HEK293 (cell line): Measurements from ENCODE around the gene EGR1.

Experiments used
- CTCF ChIA-PET: fragments of 350-600 bp; formaldehyde crosslinking; extraction: SDS; loops from one replicate; lab custom pipeline; 2021; ENCODE audit warnings: antibody characterized with exemption; lab: Yijun Ruan, JAX
- POLR2A ChIA-PET: fragments of 300-600 bp; formaldehyde crosslinking; extraction: SDS; loops from one replicate; lab custom pipeline; 2020; ENCODE audit warnings: antibody characterized with exemption, inconsistent platforms; lab: Yijun Ruan, JAX
- H3K27ac ChIP-seq: fragments of 200-500 bp; sonication (Bioruptor generic); 2 replicates; pipeline ENCODE4 v1.5.1; 2014; ENCODE audit warnings: low read depth, low read length, control low read depth, inconsistent platforms; ENCODE audit errors: extremely low read depth
- H3K36me3 ChIP-seq, 2 experiments: fragments of 200-500 bp in 1 of 2; sonication (Bioruptor generic) in 1 of 2; 1 replicate in 1 of 2; 2 replicates in 1 of 2; pipeline ENCODE4 v1.5.1; 2014 to 2017; ENCODE audit warnings: inconsistent platforms in 2 of 2, low read length in 2 of 2; ENCODE audit not compliant: control insufficient read depth in 2 of 2, insufficient read depth in 1 of 2
- H3K4me1 ChIP-seq: fragments of 200-500 bp; sonication (Bioruptor generic); 2 replicates; pipeline ENCODE4 v1.5.1; 2014; ENCODE audit warnings: mild to moderate bottlenecking, low read length, inconsistent platforms; ENCODE audit not compliant: control insufficient read depth, insufficient read depth
- H3K4me3 ChIP-seq: 2 replicates; pipeline ENCODE4 v1.5.1; 2011; ENCODE audit warnings: low read depth, mild to moderate bottlenecking, control low read depth, low read length, moderate library complexity
- H3K9me3 ChIP-seq: fragments of 200-500 bp; sonication (Bioruptor generic); 2 replicates; pipeline ENCODE4 v1.5.1; 2014; ENCODE audit warnings: low read depth, low read length, inconsistent platforms; ENCODE audit not compliant: control insufficient read depth, insufficient read depth
- FEZF1 ChIP-seq: fragments of 450-650 bp; formaldehyde crosslinking; IDR thresholded peaks from 2 replicates; pipeline ENCODE4 v1.5.1; 2016; ENCODE audit warnings: missing biosample characterization, missing genetic modification characterization
- GFI1B ChIP-seq: fragments of 450-650 bp; formaldehyde crosslinking; IDR thresholded peaks from 2 replicates; pipeline ENCODE4 v1.5.1; 2016; ENCODE audit warnings: missing biosample characterization, missing genetic modification characterization
- GLIS2 ChIP-seq: fragments of 450-650 bp; formaldehyde crosslinking; IDR thresholded peaks from 2 replicates; pipeline ENCODE4 v1.5.1; 2016; ENCODE audit warnings: missing biosample characterization, missing genetic modification characterization
- PRDM1 ChIP-seq: fragments of 450-650 bp; formaldehyde crosslinking; IDR thresholded peaks from 2 replicates; pipeline ENCODE4; 2016; ENCODE audit warnings: missing biosample characterization, missing genetic modification characterization
- TRIM28 ChIP-seq: IDR thresholded peaks from 2 replicates; pipeline ENCODE4 v1.6.1; 2011; ENCODE audit warnings: low read length, control low read depth, borderline replicate concordance
- WT1 ChIP-seq: fragments of 450-650 bp; formaldehyde crosslinking; IDR thresholded peaks from 2 replicates; pipeline ENCODE4 v1.5.1; 2016; ENCODE audit warnings: missing biosample characterization, missing genetic modification characterization
- ZBTB17 ChIP-seq: fragments of 450-650 bp; formaldehyde crosslinking; IDR thresholded peaks from 2 replicates; pipeline ENCODE4 v1.5.1; 2016; ENCODE audit warnings: missing biosample characterization, missing genetic modification characterization
- ZFHX2 ChIP-seq: fragments of 450-650 bp; formaldehyde crosslinking; conservative IDR thresholded peaks from 2 replicates; pipeline ENCODE4 v1.5.1; 2016; ENCODE audit warnings: missing biosample characterization, missing genetic modification characterization
- ZFP3 ChIP-seq: fragments of 450-650 bp; formaldehyde crosslinking; IDR thresholded peaks from 2 replicates; pipeline ENCODE4 v1.5.1; 2016; ENCODE audit warnings: low read depth, missing biosample characterization, missing genetic modification characterization
- ZFP37 ChIP-seq: fragments of 450-650 bp; formaldehyde crosslinking; IDR thresholded peaks from 2 replicates; pipeline ENCODE4 v1.5.1; 2016; ENCODE audit warnings: missing biosample characterization, missing genetic modification characterization
- ZIC2 ChIP-seq: fragments of 450-650 bp; formaldehyde crosslinking; IDR thresholded peaks from 2 replicates; pipeline ENCODE4 v1.5.1; 2016; ENCODE audit warnings: missing biosample characterization, missing genetic modification characterization
- ZNF140 ChIP-seq: fragments of 450-650 bp; formaldehyde crosslinking; IDR thresholded peaks from 2 replicates; pipeline ENCODE4 v1.5.1; 2016; ENCODE audit warnings: missing biosample characterization, missing genetic modification characterization
- ZNF202 ChIP-seq: fragments of 450-650 bp; formaldehyde crosslinking; IDR thresholded peaks from 2 replicates; pipeline ENCODE4 v1.5.1; 2016; ENCODE audit warnings: missing biosample characterization, missing genetic modification characterization, borderline replicate concordance
- ZNF221 ChIP-seq: fragments of 450-650 bp; formaldehyde crosslinking; IDR thresholded peaks from 2 replicates; pipeline ENCODE4 v1.5.1; 2017; ENCODE audit warnings: missing biosample characterization, missing genetic modification characterization, borderline replicate concordance
- ZNF24 ChIP-seq: fragments of 450-650 bp; formaldehyde crosslinking; IDR thresholded peaks from 2 replicates; pipeline ENCODE4 v1.5.1; 2016; ENCODE audit warnings: missing biosample characterization, missing genetic modification characterization
- ZNF292 ChIP-seq: fragments of 450-650 bp; formaldehyde crosslinking; IDR thresholded peaks from 2 replicates; pipeline ENCODE4 v1.5.1; 2016; ENCODE audit warnings: low read depth, missing biosample characterization, missing genetic modification characterization, borderline replicate concordance
- ZNF335 ChIP-seq: fragments of 450-650 bp; formaldehyde crosslinking; conservative IDR thresholded peaks from 2 replicates; pipeline ENCODE4 v1.5.1; 2016; ENCODE audit warnings: missing biosample characterization, missing genetic modification characterization
- ZNF341 ChIP-seq: fragments of 450-650 bp; formaldehyde crosslinking; IDR thresholded peaks from 2 replicates; pipeline ENCODE4; 2016; ENCODE audit warnings: low read depth, missing biosample characterization, missing genetic modification characterization
- ZNF585B ChIP-seq: fragments of 450-650 bp; formaldehyde crosslinking; IDR thresholded peaks from 2 replicates; pipeline ENCODE4 v1.5.1; 2016; ENCODE audit warnings: missing biosample characterization, missing genetic modification characterization
- ZNF596 ChIP-seq: fragments of 450-650 bp; IDR thresholded peaks from 2 replicates; pipeline ENCODE4 v1.5.0; 2018; ENCODE audit warnings: missing biosample characterization, mild to moderate bottlenecking, missing genetic modification characterization, moderate library complexity
- ZNF610 ChIP-seq: fragments of 450-650 bp; formaldehyde crosslinking; IDR thresholded peaks from 2 replicates; pipeline ENCODE4 v1.5.1; 2016; ENCODE audit warnings: missing biosample characterization, missing genetic modification characterization, borderline replicate concordance
- ZNF624 ChIP-seq: fragments of 450-650 bp; formaldehyde crosslinking; IDR thresholded peaks from 2 replicates; pipeline ENCODE4 v1.5.1; 2017; ENCODE audit warnings: missing biosample characterization, missing genetic modification characterization
- ZNF747 ChIP-seq: fragments of 450-650 bp; formaldehyde crosslinking; IDR thresholded peaks from 2 replicates; pipeline ENCODE4 v1.5.1; 2016; ENCODE audit warnings: missing biosample characterization, missing genetic modification characterization
- ZNF776 ChIP-seq: fragments of 450-650 bp; formaldehyde crosslinking; IDR thresholded peaks from 2 replicates; pipeline ENCODE4 v1.5.0; 2017; ENCODE audit warnings: missing biosample characterization, missing genetic modification characterization, borderline replicate concordance
- ZXDB ChIP-seq: fragments of 450-650 bp; formaldehyde crosslinking; IDR thresholded peaks from 2 replicates; pipeline ENCODE4 v1.5.1; 2016; ENCODE audit warnings: missing biosample characterization, missing genetic modification characterization
- TF ChIP-seq, protein P1 (sequence below): fragments of 450-650 bp; formaldehyde crosslinking; IDR thresholded peaks from 2 replicates; pipeline ENCODE4 v1.5.1; 2016; ENCODE audit warnings: missing biosample characterization, missing genetic modification characterization
- TF ChIP-seq, protein P2 (sequence below): fragments of 450-650 bp; formaldehyde crosslinking; IDR thresholded peaks from 2 replicates; pipeline ENCODE4 v1.5.1; 2017; ENCODE audit warnings: missing biosample characterization, missing genetic modification characterization
- TF ChIP-seq, protein P3 (sequence below): fragments of 450-650 bp; formaldehyde crosslinking; IDR thresholded peaks from 2 replicates; pipeline ENCODE4 v1.5.1; 2016; ENCODE audit warnings: missing biosample characterization, missing genetic modification characterization
- TF ChIP-seq, protein P4 (sequence below): fragments of 450-650 bp; formaldehyde crosslinking; IDR thresholded peaks from 2 replicates; pipeline ENCODE4 v1.5.1; 2017; ENCODE audit warnings: missing biosample characterization, missing genetic modification characterization

The EGR1 gene

DNA sequence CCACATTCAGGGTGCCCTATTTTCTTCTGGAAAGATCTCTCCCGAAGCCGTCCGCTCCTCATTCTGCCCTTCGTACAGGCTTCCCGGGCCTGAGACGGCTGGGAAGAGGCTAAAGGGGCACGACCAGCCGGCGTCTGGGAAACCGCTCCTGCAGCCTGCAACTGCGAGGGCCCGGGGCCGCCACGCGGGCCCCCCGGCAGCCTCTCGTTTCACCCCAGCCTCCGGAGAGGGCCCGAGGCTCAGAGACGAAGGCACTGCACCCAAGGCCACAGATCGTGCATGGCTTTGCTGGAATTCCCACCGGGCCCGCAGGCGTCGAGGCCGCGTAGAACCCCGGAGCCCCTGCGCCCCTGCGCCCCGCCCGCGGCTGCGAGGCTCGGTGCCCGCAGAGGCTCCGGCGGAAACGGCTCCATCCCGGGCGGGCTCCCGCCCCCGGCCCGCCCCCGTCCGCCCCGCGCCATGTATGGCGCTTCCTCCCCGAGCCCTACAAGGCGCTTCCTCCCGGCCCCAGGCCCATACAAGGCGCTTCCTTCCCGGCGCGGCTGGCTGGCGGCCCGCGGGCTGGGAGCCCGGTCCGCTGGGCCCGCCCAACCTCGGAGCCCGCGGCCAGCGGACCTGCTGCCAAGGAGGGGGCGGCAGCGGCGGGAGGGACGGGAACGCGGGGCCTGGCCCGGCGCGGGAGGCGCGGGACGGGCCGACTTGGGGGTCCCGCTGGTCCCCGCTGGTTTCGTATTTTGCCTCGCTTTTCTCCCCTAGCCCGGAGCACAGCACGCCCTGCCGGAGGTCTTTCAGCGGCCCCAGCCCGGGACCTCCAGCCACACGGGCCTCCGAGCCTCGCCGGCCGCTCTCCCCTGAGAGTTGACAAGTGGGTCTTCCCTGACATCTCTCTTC, 26.6 kb downstream of the EGR1 start (continued):
- TF ChIP-seq, protein P1, sequence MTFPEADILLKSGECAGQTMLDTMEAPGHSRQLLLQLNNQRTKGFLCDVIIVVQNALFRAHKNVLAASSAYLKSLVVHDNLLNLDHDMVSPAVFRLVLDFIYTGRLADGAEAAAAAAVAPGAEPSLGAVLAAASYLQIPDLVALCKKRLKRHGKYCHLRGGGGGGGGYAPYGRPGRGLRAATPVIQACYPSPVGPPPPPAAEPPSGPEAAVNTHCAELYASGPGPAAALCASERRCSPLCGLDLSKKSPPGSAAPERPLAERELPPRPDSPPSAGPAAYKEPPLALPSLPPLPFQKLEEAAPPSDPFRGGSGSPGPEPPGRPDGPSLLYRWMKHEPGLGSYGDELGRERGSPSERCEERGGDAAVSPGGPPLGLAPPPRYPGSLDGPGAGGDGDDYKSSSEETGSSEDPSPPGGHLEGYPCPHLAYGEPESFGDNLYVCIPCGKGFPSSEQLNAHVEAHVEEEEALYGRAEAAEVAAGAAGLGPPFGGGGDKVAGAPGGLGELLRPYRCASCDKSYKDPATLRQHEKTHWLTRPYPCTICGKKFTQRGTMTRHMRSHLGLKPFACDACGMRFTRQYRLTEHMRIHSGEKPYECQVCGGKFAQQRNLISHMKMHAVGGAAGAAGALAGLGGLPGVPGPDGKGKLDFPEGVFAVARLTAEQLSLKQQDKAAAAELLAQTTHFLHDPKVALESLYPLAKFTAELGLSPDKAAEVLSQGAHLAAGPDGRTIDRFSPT (tag by site-specific recombination), result peak; percentile 29; the same call in 1 of the 2 replicates
- TF ChIP-seq PRDM1 (no peak), GFI1B (tag by site-specific recombination) (no peak), ZNF596 (tag by site-specific recombination) (peak; percentile 62), ZNF610 (tag by site-specific recombination) (peak; percentile 37; the same call in 1 of the 2 replicates), TRIM28 (no peak), ZNF202 (tag by site-specific recombination) (no peak), FEZF1 (tag by site-specific recombination) (no peak), ZNF585B (tag by site-specific recombination) (no peak), ZNF624 (tag by site-specific recombination) (no peak), ZNF776 (tag by site-specific recombination) (no peak)
- TF ChIP-seq, protein P2, sequence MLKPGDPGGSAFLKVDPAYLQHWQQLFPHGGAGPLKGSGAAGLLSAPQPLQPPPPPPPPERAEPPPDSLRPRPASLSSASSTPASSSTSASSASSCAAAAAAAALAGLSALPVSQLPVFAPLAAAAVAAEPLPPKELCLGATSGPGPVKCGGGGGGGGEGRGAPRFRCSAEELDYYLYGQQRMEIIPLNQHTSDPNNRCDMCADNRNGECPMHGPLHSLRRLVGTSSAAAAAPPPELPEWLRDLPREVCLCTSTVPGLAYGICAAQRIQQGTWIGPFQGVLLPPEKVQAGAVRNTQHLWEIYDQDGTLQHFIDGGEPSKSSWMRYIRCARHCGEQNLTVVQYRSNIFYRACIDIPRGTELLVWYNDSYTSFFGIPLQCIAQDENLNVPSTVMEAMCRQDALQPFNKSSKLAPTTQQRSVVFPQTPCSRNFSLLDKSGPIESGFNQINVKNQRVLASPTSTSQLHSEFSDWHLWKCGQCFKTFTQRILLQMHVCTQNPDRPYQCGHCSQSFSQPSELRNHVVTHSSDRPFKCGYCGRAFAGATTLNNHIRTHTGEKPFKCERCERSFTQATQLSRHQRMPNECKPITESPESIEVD (tag by site-specific recombination), result no peak

DNA sequence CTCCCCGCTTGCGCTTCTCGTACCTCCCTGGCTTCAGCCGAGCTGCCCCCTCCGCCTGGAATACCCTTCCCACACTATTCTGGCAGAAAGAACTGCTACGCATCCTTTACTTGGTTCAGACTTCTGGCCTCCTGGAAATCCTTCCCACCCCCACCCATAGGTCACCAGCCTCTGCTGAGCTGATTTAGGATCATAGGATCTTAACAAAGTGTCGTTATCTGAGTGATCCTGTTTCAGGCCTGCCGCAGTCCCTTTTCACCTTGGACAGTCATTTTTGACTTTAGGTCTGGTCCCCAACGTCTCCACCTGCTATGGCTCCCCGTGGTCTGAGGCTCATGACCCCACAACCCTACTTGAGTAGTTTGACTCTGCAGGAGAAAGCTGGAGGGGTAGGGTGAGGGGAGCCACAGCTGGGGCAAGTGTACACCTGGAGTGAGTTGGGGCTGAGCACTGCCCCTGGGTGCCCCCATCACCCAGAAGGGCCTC, 27.3 kb downstream of the EGR1 start:
- CTCF ChIA-PET, result interaction anchor here (0.5 to 2.4 kb wide), 8 partner anchors 11 to 279 kb away, joined by 3 to 15 read pairs (median 5); partner anchors contain the start of genes CDC23 and KDM3B
- Histone ChIP-seq H3K4me3 (peak overlapping the region; percentile 47), H3K4me1 (peaks cover 8% of the 10 kb centered on the region), H3K27ac (peak overlapping the region; percentile 64), H3K36me3 (no peaks in the 10 kb centered on the region), H3K9me3 (no peaks in the 10 kb centered on the region)
- POLR2A ChIA-PET, result interaction anchor here (0.6 to 1.4 kb wide), 4 partner anchors 27 to 83 kb away, joined by 3 to 4 read pairs (median 3); partner anchors contain the start of genes EGR1 and HSPA9
- TF ChIP-seq ZFHX2 (tag by site-specific recombination), result 0 out of 2 replicates have a peak, but pooled peaks have one; percentile 3
- TF ChIP-seq ZNF341 (tag by site-specific recombination), result peak; percentile 20; the same call in 1 of the 2 replicates
- no peak for TF ChIP-seq ZNF140 (tag by site-specific recombination)
- TF ChIP-seq, protein P3, sequence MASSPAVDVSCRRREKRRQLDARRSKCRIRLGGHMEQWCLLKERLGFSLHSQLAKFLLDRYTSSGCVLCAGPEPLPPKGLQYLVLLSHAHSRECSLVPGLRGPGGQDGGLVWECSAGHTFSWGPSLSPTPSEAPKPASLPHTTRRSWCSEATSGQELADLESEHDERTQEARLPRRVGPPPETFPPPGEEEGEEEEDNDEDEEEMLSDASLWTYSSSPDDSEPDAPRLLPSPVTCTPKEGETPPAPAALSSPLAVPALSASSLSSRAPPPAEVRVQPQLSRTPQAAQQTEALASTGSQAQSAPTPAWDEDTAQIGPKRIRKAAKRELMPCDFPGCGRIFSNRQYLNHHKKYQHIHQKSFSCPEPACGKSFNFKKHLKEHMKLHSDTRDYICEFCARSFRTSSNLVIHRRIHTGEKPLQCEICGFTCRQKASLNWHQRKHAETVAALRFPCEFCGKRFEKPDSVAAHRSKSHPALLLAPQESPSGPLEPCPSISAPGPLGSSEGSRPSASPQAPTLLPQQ, result 0 out of 2 replicates have a peak, but pooled peaks have one; percentile 11
- 0 out of 2 replicates have a peak, but pooled peaks have one; percentile 45 for TF ChIP-seq ZBTB17 (tag by site-specific recombination)
- TF ChIP-seq ZXDB (tag by site-specific recombination), result 0 out of 2 replicates have a peak, but pooled peaks have one; percentile 10
- TF ChIP-seq, protein P4, sequence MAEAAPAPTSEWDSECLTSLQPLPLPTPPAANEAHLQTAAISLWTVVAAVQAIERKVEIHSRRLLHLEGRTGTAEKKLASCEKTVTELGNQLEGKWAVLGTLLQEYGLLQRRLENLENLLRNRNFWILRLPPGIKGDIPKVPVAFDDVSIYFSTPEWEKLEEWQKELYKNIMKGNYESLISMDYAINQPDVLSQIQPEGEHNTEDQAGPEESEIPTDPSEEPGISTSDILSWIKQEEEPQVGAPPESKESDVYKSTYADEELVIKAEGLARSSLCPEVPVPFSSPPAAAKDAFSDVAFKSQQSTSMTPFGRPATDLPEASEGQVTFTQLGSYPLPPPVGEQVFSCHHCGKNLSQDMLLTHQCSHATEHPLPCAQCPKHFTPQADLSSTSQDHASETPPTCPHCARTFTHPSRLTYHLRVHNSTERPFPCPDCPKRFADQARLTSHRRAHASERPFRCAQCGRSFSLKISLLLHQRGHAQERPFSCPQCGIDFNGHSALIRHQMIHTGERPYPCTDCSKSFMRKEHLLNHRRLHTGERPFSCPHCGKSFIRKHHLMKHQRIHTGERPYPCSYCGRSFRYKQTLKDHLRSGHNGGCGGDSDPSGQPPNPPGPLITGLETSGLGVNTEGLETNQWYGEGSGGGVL (tag by site-specific recombination), result 0 out of 2 replicates have a peak, but pooled peaks have one; percentile 5
- TF ChIP-seq ZNF221 (tag by site-specific recombination), result no peak
- 0 out of 2 replicates have a peak, but pooled peaks have one; percentile 20 for TF ChIP-seq ZIC2 (tag by site-specific recombination)
- TF ChIP-seq ZFP3 (tag by site-specific recombination), result no peak
- peak; percentile 16 for TF ChIP-seq ZNF335 (tag by site-specific recombination)
- 0 out of 2 replicates have a peak, but pooled peaks have one; percentile 16 for TF ChIP-seq ZFP37 (tag by site-specific recombination)
- no peak for TF ChIP-seq ZNF747 (tag by site-specific recombination)
- 0 out of 2 replicates have a peak, but pooled peaks have one; percentile 0 for TF ChIP-seq WT1
- TF ChIP-seq ZNF24, result no peak
- peak; percentile 62; the same call in 1 of the 2 replicates for TF ChIP-seq GLIS2
- no peak for TF ChIP-seq ZNF292
